ENCODE measurements around the gene TGFBR3.
"Not testable (repeated sequence)": the region's sequence is repeated elsewhere in the genome, so short reads cannot be mapped to it uniquely, and the experiment has no call there.

TGFBR3 gene

DNA sequence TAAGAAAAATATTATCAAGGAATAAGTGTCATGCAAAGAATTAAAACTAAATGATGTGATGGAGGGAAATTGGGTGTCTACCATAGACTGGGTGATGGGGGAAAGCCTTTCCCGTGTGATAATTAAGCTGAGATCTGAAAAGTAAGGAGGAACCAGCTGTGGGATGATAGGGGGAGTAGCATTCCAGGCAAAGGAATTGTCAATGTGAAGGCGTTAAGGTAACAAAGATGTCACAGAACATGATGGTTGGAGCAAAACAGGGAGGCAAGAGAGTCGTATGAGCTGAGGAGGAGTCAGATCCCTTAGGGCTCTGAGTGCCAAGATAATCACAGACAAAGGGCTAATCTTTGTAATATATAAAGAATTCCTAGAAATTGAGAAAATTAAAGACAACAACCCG lies 215.2 kb downstream of the TGFBR3 start:
- Histone ChIP-seq H3K9me3 (ENCODE audit: low read length) (no peaks in the 10 kb centered on the region), H3K4me1 (ENCODE audit: insufficient read depth, low read length) (no peaks in the 10 kb centered on the region), H2AFZ (ENCODE audit: low read depth, low read length) (no peak overlapping the region), H3K4me3 (ENCODE audit: low read length) (no peak overlapping the region), H3K36me3 (ENCODE audit: insufficient read depth, low read length) (no peaks in the 10 kb centered on the region), H3K27me3 (ENCODE audit: insufficient read depth, low read length) (no peaks in the 10 kb centered on the region)

DNA sequence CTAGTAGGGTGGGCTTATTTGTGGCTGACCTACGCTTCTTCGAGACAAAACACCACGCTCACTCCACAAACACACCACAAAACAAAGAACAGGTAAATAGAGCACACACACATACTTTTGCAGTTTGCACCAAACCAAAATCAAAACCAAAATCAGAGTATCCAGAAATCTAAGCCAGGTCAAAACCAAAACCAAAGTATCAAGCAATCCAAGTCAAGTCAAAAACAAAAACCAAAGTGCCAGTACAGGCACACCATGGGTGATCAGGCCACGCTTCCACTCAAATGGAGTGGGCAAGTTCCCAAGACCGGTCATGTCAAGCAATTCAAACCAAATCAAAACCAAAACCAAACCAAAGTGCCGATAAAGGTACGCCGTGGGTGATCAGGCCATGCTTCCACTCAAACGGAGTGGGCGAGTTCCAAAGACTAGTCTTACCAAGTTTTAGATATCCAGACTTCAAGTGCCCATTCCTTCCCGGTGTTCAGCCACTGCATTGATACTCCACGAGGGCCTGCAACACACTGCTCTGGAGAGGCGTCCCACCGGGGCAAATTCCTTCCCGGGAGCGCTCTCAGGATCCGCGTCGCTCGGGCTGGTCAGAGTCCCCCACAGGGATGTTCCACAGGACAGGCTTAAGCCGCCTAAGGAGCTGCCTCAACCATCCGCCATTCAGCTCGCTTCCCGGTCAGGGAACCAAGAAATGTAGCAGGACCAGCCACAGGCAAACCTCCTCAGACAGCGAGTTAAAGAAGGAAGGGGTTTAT lies 216.2 kb downstream of the TGFBR3 start:
- no peak overlapping the region for H3K4me3 ChIP-seq (ENCODE audit: low read length)

DNA sequence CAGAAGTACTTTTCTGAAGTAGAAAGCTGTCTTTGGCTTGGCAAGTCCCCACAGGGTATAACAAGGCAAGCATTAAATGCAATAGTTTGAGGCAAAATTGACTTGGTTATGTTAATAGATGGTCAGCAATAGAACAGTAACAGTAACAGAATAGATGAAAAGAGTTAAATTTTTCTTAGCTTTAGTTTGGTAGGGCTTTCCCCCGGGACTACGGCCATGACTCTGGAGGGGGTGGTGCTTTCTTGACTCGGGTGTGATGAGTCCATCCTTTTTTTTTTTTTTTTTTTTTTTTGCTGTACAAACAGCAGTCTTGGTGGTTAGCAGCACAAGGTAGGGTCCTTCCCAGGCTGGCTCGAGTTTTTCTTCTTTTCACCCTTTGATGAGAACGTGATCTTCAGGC lies 219.3 kb downstream of the TGFBR3 start:
- not testable (repeated sequence) for H3K9me3 ChIP-seq (ENCODE audit: low read length); H3K4me1 ChIP-seq (ENCODE audit: insufficient read depth, low read length); H2AFZ ChIP-seq (ENCODE audit: low read depth, low read length); H3K27me3 ChIP-seq (ENCODE audit: insufficient read depth, low read length); H3K4me3 ChIP-seq (ENCODE audit: low read length); H3K36me3 ChIP-seq (ENCODE audit: insufficient read depth, low read length)

More for the DNA sequence above, 216.2 kb downstream of the TGFBR3 start:
- no peaks in the 10 kb centered on the region for H3K4me1 ChIP-seq (ENCODE audit: insufficient read depth, low read length)
- H3K9me3 ChIP-seq (ENCODE audit: low read length): no peaks in the 10 kb centered on the region
- H2AFZ ChIP-seq (ENCODE audit: low read depth, low read length): no peak overlapping the region
- H3K27me3 ChIP-seq (ENCODE audit: insufficient read depth, low read length): no peaks in the 10 kb centered on the region
- no peaks in the 10 kb centered on the region for H3K36me3 ChIP-seq (ENCODE audit: insufficient read depth, low read length)

DNA sequence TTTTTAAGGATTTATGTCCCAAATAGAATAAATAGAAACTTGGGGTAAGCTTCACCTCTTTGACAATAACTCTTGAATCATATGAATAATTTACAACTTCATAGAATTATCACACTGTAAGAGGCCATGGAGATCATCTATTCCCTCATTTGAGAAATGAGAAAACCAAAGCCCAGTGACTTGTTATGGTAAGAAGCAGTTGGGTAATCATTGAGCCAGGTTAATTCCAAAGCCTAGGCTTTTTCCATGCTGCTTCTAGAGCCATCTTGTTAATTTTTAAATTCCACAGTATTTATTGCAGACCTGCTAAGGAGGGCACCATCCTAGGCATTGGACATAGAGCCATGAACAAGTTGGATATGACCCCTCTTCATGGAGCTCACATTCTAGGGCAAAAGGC lies 224.8 kb downstream of the TGFBR3 start:
- Histone ChIP-seq H3K9me3 (ENCODE audit: low read length) (no peaks in the 10 kb centered on the region), H3K4me3 (ENCODE audit: low read length) (no peak overlapping the region), H2AFZ (ENCODE audit: low read depth, low read length) (no peak overlapping the region), H3K4me1 (ENCODE audit: insufficient read depth, low read length) (no peaks in the 10 kb centered on the region), H3K27me3 (ENCODE audit: insufficient read depth, low read length) (no peaks in the 10 kb centered on the region), H3K36me3 (ENCODE audit: insufficient read depth, low read length) (no peaks in the 10 kb centered on the region)

DNA sequence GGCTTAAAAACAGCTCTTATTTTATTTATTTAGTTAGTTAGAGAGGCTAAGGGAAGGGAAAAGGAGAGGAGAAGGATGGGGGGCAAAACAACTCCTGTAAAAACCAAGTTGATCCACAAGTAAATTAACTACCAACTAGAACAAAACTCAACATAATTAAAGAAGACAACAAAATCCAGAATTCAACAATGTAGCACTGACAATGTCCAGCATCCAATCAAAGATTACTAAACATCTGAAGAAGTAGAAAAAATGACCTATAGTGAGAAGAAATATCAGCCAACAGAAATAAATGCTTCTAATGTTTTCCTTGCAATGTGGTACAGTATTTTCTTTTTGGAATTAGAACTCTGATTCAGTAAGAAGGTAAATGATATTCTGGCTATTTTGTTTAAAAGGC lies 225.2 kb downstream of the TGFBR3 start:
- Histone ChIP-seq H3K36me3 (ENCODE audit: insufficient read depth, low read length) (no peaks in the 10 kb centered on the region), H3K9me3 (ENCODE audit: low read length) (no peaks in the 10 kb centered on the region), H3K4me3 (ENCODE audit: low read length) (no peak overlapping the region), H3K4me1 (ENCODE audit: insufficient read depth, low read length) (no peaks in the 10 kb centered on the region), H2AFZ (ENCODE audit: low read depth, low read length) (no peak overlapping the region), H3K27me3 (ENCODE audit: insufficient read depth, low read length) (no peaks in the 10 kb centered on the region)

DNA sequence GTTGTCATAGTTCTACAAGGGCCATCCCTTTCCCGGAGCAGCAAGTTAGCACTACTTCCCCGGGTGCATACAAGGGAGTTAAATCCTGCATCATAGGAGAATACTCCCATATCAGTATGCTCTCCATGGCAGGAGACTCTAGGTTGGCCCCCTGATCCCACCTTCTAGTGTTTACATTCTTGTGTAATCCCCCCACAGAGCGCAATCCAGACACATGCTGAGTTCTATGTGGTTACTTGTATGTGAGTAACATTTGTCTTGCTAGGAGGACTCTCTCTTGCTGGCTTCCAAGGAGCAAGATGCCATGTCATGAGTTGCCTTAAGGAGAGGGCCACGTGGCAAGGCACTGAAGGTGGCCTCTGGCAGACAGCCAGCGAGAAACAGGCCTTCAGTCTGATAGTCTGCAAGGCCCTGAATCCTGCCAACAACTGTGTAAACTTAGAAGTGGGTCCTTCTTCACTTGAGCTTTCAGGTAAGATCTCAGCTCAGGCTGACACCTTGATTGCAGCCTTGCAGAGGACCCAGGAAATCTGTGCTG lies 230.0 kb downstream of the TGFBR3 start:
- Histone ChIP-seq H2AFZ (ENCODE audit: low read depth, low read length) (no peak overlapping the region), H3K36me3 (ENCODE audit: insufficient read depth, low read length) (no peaks in the 10 kb centered on the region), H3K9me3 (ENCODE audit: low read length) (peaks cover 2% of the 10 kb centered on the region), H3K4me1 (ENCODE audit: insufficient read depth, low read length) (no peaks in the 10 kb centered on the region), H3K27me3 (ENCODE audit: insufficient read depth, low read length) (no peaks in the 10 kb centered on the region), H3K4me3 (ENCODE audit: low read length) (no peak overlapping the region)

DNA sequence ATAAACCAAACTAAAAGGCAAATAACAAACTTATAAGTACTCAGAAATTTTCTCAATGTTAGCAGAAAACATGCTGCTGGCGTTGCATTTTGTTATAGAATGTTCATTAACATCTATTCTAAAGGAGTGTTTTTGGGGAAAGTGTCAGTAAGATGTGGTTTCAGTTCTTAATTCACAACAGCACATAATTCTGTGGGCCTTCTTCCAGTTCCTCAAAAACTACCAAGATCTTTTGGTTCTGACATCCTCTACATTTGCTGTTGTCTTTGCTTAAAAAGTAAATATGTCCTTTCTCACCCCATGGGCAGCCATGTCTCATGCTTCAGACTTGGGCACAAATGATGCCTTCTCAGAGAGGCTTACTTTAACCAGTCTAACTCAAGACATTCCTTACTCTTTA lies 232.8 kb downstream of the TGFBR3 start:
- peaks cover 2% of the 10 kb centered on the region for H3K9me3 ChIP-seq (ENCODE audit: low read length)
- no peaks in the 10 kb centered on the region for H3K36me3 ChIP-seq (ENCODE audit: insufficient read depth, low read length)
- no peaks in the 10 kb centered on the region for H3K27me3 ChIP-seq (ENCODE audit: insufficient read depth, low read length)
- H3K4me1 ChIP-seq (ENCODE audit: insufficient read depth, low read length): no peaks in the 10 kb centered on the region
- H2AFZ ChIP-seq (ENCODE audit: low read depth, low read length): no peak overlapping the region
- no peak overlapping the region for H3K4me3 ChIP-seq (ENCODE audit: low read length)

DNA sequence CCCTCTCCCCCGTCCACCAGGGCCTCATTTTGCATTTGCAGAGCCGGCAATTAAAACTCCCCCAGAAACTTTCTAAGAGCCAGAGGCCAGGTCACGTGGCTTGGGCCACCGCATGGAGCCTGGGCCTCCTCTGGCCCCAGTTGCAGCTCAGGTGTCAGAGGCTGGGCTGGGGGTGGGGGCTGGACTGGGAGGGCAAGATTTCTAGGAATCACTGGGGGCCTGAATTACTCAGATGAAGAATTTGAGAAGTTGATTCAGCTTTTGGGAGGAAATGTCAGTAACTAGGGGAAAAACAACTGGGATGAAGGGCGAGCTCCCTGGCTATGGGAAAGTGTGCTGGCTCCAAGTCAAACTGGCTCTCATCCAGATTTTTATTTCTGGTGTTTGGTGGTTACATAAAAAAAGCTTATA lies 234.3 kb downstream of the TGFBR3 start:
- Histone ChIP-seq H3K4me3 (ENCODE audit: low read length) (no peak overlapping the region), H3K9me3 (ENCODE audit: low read length) (peaks cover 2% of the 10 kb centered on the region), H3K4me1 (ENCODE audit: insufficient read depth, low read length) (no peaks in the 10 kb centered on the region), H3K27me3 (ENCODE audit: insufficient read depth, low read length) (no peaks in the 10 kb centered on the region), H3K36me3 (ENCODE audit: insufficient read depth, low read length) (no peaks in the 10 kb centered on the region), H2AFZ (ENCODE audit: low read depth, low read length) (no peak overlapping the region)

DNA sequence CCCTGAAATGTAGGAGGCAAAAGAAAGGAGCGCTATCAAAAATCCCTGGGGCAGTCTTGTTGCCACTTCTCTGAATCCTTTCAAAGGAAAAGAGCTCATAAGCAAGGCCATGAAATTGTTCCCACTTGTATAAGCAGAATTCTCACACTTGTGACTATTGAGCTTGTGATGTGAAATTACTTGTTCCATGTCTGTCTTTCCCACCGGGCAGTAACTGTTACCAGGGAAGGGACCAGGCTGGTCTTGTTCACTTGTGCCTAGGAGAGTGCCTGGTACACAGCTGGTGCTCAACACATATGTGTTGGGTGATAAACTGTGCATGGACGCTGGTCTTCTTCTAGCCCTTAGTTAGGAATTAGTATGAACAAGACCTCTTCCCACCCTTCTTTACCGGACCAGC lies 234.7 kb downstream of the TGFBR3 start:
- no peak overlapping the region for H3K4me3 ChIP-seq (ENCODE audit: low read length)
- H3K4me1 ChIP-seq (ENCODE audit: insufficient read depth, low read length): no peaks in the 10 kb centered on the region
- peaks cover 2% of the 10 kb centered on the region for H3K9me3 ChIP-seq (ENCODE audit: low read length)
- no peaks in the 10 kb centered on the region for H3K27me3 ChIP-seq (ENCODE audit: insufficient read depth, low read length)
- no peak overlapping the region for H2AFZ ChIP-seq (ENCODE audit: low read depth, low read length)
- no peaks in the 10 kb centered on the region for H3K36me3 ChIP-seq (ENCODE audit: insufficient read depth, low read length)

DNA sequence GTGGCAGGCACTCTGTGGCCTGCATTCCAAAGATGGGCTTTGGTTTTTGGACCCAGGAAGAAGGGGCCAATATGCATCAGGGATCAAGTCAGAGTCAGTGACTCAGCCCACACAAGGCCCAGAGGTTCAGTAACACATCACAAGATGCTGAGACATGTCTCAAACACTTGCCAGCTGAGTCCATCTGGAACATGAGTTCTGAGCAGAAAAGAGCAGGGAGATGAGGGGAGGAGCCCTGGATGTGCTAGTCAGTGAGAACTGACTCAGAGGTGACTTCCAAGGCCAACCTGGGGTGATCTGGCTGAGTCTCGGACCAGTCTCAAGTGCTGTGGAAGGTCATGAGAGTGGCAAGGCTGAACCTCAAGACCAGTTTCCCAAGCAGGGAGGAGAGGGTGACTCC lies 235.2 kb downstream of the TGFBR3 start:
- Histone ChIP-seq H3K36me3 (ENCODE audit: insufficient read depth, low read length) (no peaks in the 10 kb centered on the region), H3K4me1 (ENCODE audit: insufficient read depth, low read length) (no peaks in the 10 kb centered on the region), H3K9me3 (ENCODE audit: low read length) (peaks cover 2% of the 10 kb centered on the region), H3K27me3 (ENCODE audit: insufficient read depth, low read length) (no peaks in the 10 kb centered on the region), H2AFZ (ENCODE audit: low read depth, low read length) (no peak overlapping the region), H3K4me3 (ENCODE audit: low read length) (no peak overlapping the region)

DNA sequence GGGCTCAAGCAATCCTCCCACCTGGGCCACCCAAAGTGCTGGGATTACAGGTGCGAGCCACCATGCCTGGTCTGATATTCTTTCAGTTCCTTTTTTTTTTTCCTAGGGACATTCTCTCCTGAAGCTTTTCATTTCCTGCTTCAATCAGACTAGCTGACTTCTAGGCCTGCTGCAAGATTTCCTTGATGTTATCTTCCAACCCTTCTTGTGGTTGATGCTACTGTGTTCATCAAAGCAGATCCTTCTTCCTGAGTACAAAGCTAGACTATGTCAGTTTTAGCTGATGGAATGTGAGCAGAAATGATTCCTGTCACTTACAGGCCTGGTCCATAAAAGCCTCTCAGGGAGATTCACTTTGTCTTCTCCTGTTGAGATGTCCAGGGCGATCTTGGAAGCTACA lies 238.9 kb downstream of the TGFBR3 start:
- Histone ChIP-seq H3K27me3 (ENCODE audit: insufficient read depth, low read length) (no peaks in the 10 kb centered on the region), H3K4me1 (ENCODE audit: insufficient read depth, low read length) (peaks cover 9% of the 10 kb centered on the region), H3K9me3 (ENCODE audit: low read length) (no peaks in the 10 kb centered on the region), H3K4me3 (ENCODE audit: low read length) (no peak overlapping the region), H2AFZ (ENCODE audit: low read depth, low read length) (no peak overlapping the region), H3K36me3 (ENCODE audit: insufficient read depth, low read length) (no peaks in the 10 kb centered on the region)

DNA sequence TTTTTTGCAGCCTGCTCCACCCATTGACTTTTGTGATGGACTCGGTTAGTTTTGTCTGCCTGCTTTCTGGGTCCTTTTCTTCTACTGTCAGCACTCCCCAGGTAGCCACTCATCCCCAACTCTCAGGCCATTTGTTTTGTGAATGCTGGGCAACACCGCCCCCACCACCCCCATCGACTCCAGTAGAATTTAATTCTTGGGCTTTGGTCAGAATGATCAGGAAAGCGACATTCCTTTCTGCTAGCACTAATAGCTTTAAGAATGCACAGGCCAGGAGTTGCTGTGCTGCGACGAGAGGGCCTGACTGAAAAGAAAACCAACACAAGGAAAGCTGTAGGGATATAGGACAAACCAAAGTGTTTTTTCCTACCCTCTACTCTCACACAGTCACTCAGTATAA lies 240.9 kb downstream of the TGFBR3 start:
- H3K36me3 ChIP-seq (ENCODE audit: insufficient read depth, low read length): no peaks in the 10 kb centered on the region
- H3K9me3 ChIP-seq (ENCODE audit: low read length): no peaks in the 10 kb centered on the region
- H3K4me3 ChIP-seq (ENCODE audit: low read length): no peak overlapping the region
- H3K4me1 ChIP-seq (ENCODE audit: insufficient read depth, low read length): peaks cover 9% of the 10 kb centered on the region
- peak overlapping the region; percentile 9 for H2AFZ ChIP-seq (ENCODE audit: low read depth, low read length)
- H3K27me3 ChIP-seq (ENCODE audit: insufficient read depth, low read length): no peaks in the 10 kb centered on the region

DNA sequence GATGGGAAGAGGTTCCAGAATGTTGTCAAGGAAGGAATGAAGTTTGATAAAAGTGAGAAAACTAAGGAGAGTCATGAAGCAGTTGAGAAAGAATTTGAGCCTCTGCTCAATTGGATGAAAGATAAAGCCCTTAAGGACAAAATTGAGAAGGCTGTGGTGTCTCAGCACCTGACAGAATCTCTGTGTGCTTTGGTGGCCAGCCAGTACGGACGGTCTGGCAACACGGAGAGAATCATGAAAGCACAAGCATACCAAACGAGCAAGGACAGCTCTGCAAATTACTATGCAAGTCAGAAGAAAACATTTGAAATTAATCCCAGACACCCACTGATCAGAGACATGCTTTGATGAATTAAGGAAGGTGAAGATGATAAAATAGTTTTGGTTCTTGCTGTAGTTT lies 242.5 kb downstream of the TGFBR3 start:
- no peaks in the 10 kb centered on the region for H3K27me3 ChIP-seq (ENCODE audit: insufficient read depth, low read length)
- no peak overlapping the region for H3K4me3 ChIP-seq (ENCODE audit: low read length)

More for the DNA sequence above, 242.5 kb downstream of the TGFBR3 start:
- no peak overlapping the region for H2AFZ ChIP-seq (ENCODE audit: low read depth, low read length)
- H3K4me1 ChIP-seq (ENCODE audit: insufficient read depth, low read length): peaks cover 9% of the 10 kb centered on the region
- H3K9me3 ChIP-seq (ENCODE audit: low read length): no peaks in the 10 kb centered on the region
- H3K36me3 ChIP-seq (ENCODE audit: insufficient read depth, low read length): no peaks in the 10 kb centered on the region
